HG02678 (cell line): ENCODE measurements around the gene RXYLT1.
"Not testable (repeated sequence)": the region's sequence is repeated elsewhere in the genome, so short reads cannot be mapped to it uniquely, and the experiment has no call there.

ENCODE experiments used
- ATAC-seq: cut with Tn5 transposase; IDR thresholded peaks from one replicate; pipeline ENCODE4 v1.9.1; 2021; ENCODE audit warnings: mild to moderate bottlenecking, moderate library complexity; ENCODE audit not compliant: unreplicated experiment

RXYLT1 gene

DNA sequence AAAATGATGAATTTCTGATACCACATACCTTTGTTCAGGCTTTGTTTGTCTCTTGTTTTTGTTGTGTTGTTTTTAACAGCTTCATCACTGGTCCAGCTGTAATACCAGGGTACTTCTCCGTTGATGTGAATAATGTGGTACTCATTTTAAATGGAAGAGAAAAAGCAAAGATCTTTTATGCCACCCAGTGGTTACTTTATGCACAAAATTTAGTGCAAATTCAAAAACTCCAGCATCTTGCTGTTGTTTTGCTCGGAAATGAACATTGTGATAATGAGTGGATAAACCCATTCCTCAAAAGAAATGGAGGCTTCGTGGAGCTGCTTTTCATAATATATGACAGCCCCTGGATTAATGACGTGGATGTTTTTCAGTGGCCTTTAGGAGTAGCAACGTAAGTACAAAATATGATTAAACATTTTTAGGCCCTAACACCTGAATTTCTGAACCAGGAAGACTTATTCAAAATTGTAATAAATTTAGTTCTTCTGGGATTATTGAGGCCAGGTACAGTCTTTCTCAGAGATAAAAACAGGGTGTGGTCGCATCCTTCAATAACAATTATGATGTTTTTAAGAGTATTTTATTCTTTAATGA lies 22.4 kb downstream of the RXYLT1 start:
- ATAC-seq: no peak

DNA sequence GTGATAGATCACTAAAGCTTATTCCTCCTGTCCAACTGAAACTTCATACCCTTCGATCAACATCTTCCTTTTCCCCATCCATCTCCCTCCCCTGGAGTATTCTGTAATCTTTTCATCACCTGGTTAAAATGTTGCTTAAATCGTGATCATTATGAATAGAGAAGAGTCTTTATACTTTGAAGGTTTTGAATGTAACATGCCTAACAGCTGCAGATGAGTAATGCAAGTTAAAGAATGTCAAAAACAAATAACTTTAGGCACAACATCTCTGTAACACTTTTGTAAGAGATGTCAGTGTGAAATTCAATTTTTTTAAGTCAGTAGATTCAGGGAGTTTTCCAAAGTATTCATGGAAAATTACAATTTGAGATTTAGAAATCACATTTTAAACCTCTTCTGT lies 25.0 kb downstream of the RXYLT1 start:
- ATAC-seq: no peak

DNA sequence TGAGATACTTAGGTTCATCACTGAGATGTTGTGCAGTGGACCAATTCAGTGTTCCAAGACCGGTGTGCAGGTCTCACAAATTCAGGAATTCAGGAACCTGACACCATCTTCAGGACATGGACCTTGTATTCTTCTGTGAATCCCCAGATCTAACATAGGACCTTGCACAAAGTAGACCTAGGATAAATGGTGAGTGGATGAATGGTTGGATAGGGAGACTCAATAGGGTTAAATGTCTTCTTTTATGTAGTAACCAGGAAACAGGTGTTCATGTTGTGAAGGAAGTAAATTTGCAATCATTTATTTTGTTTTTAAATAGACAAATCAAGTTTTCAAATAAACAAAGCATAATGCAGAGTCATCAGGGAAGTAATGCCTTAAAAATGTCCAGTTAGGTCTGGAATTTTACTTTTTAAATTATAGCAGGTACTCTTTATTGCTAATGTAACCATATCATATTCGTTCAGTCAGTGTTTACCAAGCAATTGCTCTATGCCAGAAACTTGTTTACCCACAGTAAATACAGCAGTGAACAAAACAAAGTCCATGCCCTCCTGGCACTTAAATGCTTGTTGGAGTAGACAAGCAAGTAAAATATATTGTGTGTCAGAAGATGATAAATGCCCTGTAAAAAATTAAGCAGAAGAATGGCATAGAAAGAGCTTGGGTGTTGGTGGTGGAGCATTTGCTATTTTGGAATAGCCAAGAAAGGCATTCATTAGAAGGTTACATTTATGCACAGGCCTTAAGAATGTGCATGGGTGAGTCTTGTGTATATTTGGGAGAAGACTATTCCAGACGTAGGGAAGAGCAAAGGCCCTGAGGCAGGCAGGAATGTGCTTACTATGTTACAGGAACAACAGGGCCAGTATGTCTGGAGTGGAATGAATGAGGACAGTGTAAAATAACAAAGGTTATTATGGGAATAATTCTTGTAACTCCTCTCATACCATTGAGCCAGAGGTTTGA lies 26.3 kb downstream of the RXYLT1 start:
- ATAC-seq: no peak

DNA sequence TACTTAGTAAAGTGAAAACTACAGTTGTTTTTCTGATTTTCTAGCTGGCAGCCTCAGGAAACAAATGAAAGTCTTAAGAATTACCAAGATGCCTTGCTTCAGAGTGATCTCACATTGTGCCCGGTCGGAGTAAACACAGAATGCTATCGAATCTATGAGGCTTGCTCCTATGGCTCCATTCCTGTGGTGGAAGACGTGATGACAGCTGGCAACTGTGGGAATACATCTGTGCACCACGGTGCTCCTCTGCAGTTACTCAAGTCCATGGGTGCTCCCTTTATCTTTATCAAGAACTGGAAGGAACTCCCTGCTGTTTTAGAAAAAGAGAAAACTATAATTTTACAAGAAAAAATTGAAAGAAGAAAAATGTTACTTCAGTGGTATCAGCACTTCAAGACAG lies 28.9 kb downstream of the RXYLT1 start:
- ATAC-seq: no peak

DNA sequence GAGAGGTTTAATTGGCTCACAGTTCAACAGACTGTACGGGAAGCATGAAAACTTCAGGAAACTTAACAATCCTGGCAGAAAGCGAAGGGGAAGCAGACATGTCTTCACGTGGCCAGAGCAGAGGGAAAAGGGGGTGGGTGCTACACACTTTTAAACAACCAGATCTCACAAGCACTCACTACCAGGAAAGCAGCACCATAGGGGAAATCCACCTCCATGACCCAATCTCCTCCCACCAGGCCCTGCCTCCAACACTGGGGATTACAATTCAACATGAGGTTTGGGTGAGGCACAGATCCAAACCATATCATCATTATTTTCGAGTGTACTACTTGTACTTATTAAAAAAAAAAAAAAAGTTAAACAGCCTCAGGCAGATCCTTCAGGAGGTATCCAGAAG lies 29.9 kb downstream of the RXYLT1 start:
- ATAC-seq: no peak

DNA sequence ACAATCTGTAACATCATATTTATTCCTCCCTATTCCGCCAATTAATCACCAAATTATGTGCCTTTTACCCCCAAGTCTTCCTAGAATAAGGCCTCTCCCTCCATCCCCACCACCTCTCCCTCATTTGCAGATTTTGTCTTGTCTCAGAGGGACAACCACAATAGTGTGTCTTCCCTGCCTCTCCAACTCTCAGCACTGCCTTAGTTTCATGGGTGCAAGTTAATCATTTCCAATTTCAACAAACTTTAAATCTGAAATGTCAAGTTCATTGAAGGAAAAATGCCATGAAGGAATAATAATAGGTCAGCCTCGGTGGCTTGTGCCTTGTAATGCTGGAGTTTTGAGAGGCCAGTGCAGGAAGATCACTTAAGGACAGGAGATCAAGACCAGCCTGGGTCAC lies 31.6 kb downstream of the RXYLT1 start:
- no peak for ATAC-seq

DNA sequence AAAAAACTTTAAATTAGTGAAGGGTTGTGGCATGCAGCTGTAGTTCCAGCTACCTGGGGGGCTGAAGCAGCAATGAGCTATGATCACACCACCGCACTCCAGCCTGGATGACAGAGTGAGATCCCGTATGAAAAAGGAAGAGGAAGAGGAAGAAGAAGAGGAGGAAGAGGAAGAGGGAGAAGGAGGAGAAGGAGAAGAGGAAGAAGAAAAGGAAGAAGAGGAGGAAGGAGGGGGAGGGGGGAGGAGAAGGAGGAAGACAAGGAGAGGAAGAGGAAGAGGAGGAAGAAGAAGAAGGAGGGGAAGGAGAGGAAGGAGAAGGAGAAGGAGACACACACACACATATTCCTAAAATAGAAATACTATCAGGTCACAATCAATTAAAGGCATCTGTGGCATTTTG lies 32.0 kb downstream of the RXYLT1 start:
- no peak for ATAC-seq

DNA sequence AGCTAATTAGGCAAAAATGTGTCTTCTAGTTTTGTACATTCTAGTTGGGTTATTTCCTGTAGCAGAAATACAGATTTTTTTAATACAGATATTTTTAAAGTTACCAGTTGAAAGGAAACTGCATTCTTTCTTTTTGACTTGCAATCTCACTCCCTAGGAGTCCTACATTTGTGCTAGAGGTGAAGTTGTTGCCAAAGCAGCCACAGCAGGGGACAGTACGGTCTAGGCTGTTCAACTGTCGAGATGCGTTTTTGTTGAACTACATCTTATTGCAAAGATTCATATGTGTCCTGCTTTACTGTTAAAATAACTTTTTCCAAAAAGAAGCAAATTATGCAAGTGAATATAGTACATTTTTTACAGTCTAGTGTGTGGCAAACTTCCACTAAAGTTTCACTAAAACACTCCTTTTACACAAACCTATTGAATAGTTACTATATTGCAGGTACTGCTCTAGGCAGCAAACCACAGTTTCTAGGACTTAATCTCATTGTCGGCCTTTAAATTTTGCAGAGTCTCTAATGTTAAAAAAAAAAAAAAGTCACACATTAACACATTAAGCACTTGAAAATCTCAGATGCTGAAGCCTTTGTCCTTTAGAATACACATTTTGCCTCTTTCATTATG lies 34.5 kb downstream of the RXYLT1 start:
- peak; percentile 43 for ATAC-seq

DNA sequence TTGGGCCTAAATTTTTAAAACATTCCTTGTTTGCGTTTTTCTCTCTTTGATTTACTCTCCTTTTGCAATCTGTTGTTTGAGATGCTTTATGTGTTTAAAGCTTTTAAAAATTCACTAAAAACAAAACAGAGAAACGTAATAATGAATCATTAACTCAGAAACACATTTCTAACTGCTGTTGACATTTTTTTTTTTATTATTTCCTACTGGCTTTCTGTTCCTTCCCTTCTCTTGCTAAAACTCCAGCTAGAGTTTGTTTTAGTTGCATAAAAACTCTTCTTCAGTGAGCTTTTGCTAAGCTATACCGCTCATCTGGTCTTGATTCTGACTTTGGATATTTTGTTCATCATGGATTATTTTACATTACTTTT lies 35.8 kb downstream of the RXYLT1 start:
- ATAC-seq: no peak

DNA sequence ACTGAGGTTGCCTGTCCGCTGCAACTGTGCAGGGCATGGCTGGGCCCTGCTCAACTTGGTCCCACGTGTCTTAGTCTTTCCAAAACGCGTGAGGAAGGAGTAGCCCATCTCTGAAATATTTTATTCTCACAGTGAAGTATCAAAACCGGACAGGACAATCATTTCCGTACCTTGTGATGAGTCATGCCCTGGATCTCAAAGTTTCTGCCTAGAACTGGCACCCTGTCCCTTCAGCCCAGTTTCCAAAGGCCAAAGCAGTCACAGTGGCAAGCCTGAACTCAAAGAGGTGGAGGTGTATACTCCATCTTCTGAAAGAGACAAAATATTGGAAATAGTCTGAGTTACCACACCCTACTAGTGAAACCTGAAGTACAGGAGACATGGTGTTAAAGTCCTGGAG lies 36.3 kb downstream of the RXYLT1 start:
- no peak for ATAC-seq

DNA sequence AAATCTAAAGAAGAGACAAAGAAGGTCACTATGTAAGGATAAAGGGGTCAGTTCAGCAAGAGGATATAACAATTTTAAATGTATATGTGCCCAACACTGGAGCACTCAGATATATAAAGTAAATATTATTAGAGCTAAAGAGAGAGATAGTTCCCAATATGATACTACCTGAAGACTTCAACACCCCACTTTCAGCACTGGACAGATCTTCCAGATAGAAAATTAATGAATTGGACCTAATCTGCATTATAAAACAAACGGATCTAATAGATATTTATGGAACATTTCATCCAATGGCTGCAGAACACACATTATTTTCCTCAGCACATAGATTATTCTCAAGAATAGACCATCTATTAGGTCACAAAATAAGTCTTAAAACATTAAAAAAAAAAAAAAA lies 40.7 kb downstream of the RXYLT1 start:
- ATAC-seq: no peak

DNA sequence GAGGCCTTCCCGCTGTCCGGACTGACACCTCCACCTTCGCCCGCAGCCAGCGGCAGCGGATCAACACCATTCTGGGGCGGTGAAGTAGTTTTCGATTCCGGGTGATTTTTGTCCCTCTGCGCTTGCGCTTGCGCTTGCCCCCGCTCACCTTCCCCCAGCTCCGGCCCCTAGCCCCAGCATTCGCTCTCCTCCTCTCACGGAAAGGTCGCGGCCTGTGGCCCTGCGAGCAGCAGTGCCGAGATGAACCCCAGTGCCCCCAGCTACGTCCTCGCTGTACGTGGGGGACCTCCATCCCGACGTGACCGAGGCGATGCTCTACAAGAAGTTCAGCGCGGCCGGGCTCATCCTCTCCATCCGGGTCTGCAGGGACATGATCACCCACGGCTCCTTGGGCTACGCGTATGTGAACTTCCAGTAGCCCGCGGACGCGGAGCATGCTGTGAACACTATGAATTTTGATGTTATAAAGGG lies 42.1 kb downstream of the RXYLT1 start:
- peak; percentile 52 for ATAC-seq

DNA sequence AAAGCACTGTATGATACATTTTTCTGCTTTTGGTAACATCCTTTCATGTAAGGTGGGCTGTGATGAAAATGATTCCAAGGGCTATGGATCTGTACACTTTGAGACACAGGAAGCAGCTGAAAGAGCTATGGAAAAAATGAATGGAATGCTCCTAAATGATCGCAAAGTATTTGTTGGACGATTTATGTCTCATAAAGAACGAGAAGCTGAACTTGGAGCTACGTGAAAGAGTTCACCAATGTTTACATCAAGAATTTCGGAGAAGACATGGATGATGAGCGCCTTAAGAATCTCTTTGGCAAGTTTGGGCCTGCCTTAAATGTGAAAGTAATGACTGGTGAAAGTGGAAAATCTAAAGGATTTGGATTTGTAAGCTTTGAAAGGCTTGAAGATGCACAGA lies 42.6 kb downstream of the RXYLT1 start:
- ATAC-seq: no peak

DNA sequence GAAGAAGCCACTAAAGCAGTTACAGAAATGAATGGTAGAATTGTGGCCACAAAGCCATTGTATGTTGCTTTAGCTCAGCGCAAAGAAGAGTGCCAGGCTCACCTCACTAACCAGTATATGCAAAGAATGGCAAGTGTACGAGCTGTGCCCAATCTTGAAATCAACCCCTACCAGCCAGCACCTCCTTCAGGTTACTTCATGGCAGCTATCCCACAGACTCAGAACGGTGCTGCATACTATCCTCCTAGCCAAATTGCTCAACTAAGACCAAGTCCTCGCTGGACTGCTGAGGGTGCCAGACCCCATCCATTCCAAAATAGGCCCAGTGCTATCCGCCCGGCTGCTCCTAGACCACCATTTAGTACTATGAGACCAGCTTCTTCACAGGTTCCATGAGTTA lies 43.3 kb downstream of the RXYLT1 start:
- no peak for ATAC-seq

DNA sequence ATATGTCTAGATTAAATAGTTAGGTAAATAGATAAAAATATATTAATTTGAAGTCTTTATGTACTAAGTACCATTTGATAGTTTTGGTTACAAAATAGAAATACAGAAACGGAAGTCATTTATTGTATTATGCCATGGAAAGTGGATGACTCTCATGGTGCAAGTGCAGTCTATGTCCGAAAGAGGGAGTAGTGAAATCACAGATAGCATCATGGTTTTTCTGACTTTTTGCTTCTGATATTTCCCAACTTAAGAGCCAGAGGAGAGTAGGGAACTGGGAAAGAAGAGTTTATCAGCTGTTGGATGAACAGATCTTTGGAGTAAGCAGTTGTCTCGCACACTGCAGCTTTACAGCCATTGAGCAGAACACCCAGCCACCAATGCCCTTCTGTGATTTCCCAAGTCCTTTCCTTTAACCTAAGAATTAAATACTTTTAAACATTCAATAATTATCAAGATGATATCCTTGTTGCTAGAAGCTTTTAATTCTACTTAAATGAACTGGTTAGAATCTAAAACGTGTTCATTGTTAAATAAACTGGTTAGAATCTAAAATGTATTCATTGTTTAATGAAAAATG lies 46.4 kb downstream of the RXYLT1 start:
- ATAC-seq: peak; percentile 68

DNA sequence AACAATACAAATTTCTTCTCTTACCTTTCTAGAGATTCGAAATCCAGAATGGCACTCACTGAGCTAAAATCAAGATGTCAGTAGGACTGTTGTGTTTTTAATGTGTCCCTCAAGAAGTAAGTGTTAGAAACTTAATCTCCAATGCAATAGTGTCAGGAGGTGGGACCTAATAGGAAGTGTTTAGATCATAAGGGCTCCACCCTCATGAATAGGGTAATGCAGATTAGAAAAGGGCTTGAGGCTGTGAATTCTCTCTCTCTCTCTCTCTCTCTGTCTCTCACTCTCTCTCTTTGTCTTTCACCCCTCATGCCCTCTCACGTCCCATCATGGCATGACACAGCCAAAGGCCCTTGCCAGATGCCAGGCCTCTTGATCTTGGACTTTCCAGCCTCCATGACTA lies 49.2 kb downstream of the RXYLT1 start:
- no peak for ATAC-seq

DNA sequence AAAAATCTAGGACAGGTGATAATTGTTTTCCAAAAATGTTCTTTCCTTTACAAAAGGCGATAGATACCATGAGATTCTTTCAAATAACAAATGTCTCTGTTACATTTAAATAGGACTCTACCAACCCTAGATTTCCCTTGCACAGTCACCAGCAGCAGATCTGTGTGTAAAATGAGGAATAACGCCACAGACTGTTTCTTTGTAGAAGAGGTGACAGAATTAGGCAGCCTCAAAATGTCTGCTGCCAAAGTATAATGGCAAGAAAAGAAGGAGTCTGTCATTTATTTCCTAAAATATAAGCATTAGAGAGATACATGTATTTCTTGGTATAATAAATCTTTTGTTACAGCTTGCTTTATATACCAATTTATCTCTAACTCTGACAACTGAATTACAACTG lies 56.3 kb downstream of the RXYLT1 start:
- no peak for ATAC-seq

DNA sequence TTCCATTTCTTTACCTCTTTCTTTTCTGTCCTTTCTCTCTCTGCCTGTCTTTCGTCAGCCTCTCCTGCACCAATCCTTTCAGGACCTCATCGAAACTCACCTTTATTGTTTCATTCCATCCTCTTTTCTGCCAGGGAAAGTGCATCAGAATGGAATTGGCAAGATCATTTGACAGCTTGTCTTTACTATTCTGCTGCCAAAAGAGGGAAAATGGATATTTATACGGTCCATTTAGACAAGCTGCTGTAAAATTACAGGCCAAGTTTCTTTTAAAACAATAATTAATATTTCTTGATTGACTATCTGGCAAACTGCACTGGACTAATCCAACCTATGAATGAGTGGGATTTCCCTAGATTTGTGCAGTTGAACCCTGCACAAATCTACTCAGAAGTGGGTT lies 57.2 kb downstream of the RXYLT1 start:
- no peak for ATAC-seq

DNA sequence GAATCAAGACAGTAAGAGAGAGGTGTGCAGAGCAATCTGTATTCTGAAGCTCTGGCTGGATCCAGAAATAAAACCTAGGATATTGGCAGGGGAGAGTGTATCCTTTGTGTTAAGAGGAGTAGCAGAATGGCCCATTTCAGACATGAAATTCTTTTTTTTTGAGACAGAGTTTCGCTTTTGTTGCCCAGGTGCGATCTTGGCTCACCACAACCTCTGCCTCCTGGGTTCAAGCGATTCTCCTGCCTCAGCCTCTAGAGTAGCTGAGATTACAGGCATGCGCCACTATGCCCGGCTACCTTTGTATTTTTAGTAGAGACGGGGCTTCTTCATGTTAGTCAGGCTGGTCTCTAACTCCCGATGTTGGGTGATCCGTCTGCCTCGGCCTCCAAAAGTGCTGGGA lies 58.7 kb downstream of the RXYLT1 start:
- no peak for ATAC-seq

DNA sequence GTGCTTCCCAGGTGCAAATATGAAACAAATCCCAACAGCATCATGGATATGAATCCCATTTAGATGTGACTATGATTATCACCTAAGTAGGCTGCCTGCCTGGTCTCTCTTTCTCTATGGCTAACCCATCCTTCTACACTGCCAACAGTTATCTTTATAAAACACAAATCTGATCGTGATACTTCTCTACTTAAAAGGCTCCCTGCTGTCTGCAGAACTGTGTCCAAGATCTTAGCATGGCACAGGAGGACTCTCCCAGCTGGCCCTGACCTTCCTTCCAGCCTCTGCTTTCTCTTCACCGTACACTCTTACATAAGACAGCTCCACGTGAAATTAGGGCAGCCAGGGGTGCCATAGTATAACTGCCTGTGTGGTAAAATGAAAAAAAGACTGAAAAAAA lies 61.3 kb downstream of the RXYLT1 start:
- ATAC-seq: no peak

DNA sequence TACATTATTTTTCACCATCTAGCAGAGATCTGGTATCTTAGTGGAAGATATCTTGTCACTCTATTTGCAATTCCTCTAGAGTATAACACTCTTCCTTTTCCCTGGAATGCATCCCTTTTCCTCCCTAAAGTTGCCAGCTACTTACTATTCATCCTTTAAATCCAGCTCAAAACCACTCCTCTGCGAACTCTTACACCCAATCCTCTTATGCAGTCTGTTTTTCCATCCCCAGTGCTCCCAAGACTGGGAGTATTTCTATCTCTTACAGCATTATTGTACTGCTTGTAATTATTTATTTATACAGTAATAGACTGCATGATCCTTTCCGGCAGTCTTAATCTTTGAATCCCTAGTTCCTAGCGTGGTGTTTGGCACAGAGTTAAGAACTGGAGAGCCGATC lies 61.9 kb downstream of the RXYLT1 start:
- no peak for ATAC-seq

DNA sequence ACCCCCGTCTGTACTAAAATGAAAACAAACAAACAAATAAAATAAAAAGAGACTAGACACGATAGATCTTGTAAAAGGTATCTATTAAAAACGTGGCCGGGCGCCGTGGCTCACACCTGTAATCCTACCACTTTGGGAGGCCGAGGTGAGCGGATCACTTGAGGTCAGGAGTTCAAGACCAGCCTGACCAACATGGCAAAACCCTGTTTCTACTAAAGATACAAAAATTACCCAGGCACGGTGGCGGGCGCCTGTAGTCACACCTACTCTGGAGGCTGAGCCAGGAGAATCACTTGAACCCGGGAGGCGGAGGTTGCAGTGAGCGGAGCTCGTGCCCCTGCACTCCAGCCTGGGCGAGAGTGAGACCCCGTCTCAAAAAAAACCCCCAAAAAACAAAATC lies 63.0 kb downstream of the RXYLT1 start:
- not testable (repeated sequence) for ATAC-seq
